H1 (cell line): ENCODE data around the gene NBAS. TPM values are rescaled to one million over a fixed set of nuclear protein-coding genes. Genes with fewer than 3 reads are reported as not detected.

Source experiments
- CTCF ChIA-PET: fragments of 300-600 bp; sonication (Branson Sonifier 250); formaldehyde crosslinking; loops from one replicate; lab custom pipeline; 2021; ENCODE audit not compliant: partially characterized antibody; lab: Charles Lee
- POLR2A ChIA-PET: fragments of 300-600 bp; sonication (Branson Sonifier 250); formaldehyde crosslinking; loops from one replicate; lab custom pipeline; 2021; ENCODE audit warnings: inconsistent platforms; ENCODE audit not compliant: partially characterized antibody; lab: Charles Lee
- DNase-seq, 2 experiments: peaks; one replicate each; pipeline versions ENCODE4 v3.0.0 to v3.0.0-alpha.2; 2010 to 2022; ENCODE audit warnings: low spot score in 2 of 2, low read depth in 1 of 2, mixed read lengths in 1 of 2
- FAIRE-seq: peaks from 2 replicates; lab custom pipeline; 2011; peaks lifted over from hg19 to GRCh38; lab: Jason Lieb, UNC
- H2AFZ ChIP-seq: 2 replicates; pipeline ENCODE4 v1.8.1; 2012; ENCODE audit warnings: low read length, inconsistent platforms
- H2AK5ac ChIP-seq: 2 replicates; pipeline ENCODE4 v1.6.1; 2013; ENCODE audit warnings: low read depth, low read length
- H2BK120ac ChIP-seq: replicated peaks from 2 replicates; pipeline ENCODE3; 2013; ENCODE audit warnings: low read depth, low read length, inconsistent platforms
- H2BK12ac ChIP-seq: 2 replicates; pipeline ENCODE4 v1.6.1; 2013; ENCODE audit warnings: low read depth, low read length
- H2BK15ac ChIP-seq: 2 replicates; pipeline ENCODE4 v1.6.1; 2013; ENCODE audit warnings: low read length
- H2BK20ac ChIP-seq: 2 replicates; pipeline ENCODE4 v1.6.1; 2013; ENCODE audit warnings: low read length
- H2BK5ac ChIP-seq: 2 replicates; pipeline ENCODE4 v1.6.1; 2013; ENCODE audit warnings: low read depth, low read length
- H3K14ac ChIP-seq: 2 replicates; pipeline ENCODE4 v1.6.1; 2013; ENCODE audit warnings: inconsistent platforms; ENCODE audit not compliant: insufficient read length
- H3K18ac ChIP-seq: 2 replicates; pipeline ENCODE4 v1.6.1; 2013; ENCODE audit warnings: low read length; ENCODE audit errors: extremely low read depth
- H3K23ac ChIP-seq: 2 replicates; pipeline ENCODE4 v1.6.1; 2013; ENCODE audit warnings: inconsistent platforms; ENCODE audit not compliant: insufficient read length
- H3K23me2 ChIP-seq: 2 replicates; pipeline ENCODE4 v1.6.1; 2013; ENCODE audit warnings: low read depth, low read length
- H3K27ac ChIP-seq: 2 replicates; pipeline ENCODE4 v1.6.1; 2011; ENCODE audit warnings: low read depth, low read length, inconsistent platforms
- H3K27me3 ChIP-seq, 4 experiments: replicated peaks in 1 of 4; 1 replicate in 1 of 4; 2 replicates in 3 of 4; pipeline versions ENCODE4 v1.6.1 to v1.8.1; 2011 to 2013; ENCODE audit warnings: low read length in 3 of 4, mild to moderate bottlenecking in 3 of 4, inconsistent platforms in 2 of 4, mixed read lengths in 2 of 4, moderate library complexity in 1 of 4; ENCODE audit not compliant: control insufficient read depth in 3 of 4, insufficient read depth in 3 of 4; ENCODE audit errors: extremely low read depth in 1 of 4
- H3K36me3 ChIP-seq, 4 experiments: 2 replicates each; pipeline versions ENCODE4 v1.6.1 to v1.8.1; 2011 to 2013; ENCODE audit warnings: mild to moderate bottlenecking in 4 of 4, low read length in 3 of 4, moderate library complexity in 2 of 4, control low read depth in 1 of 4, inconsistent platforms in 1 of 4; ENCODE audit not compliant: insufficient read depth in 4 of 4, control insufficient read depth in 2 of 4
- H3K4ac ChIP-seq: replicated peaks from 2 replicates; pipeline ENCODE3; 2013; ENCODE audit warnings: low read length, low read depth, mixed read lengths, inconsistent platforms; ENCODE audit not compliant: insufficient read length
- H3K4me1 ChIP-seq, 4 experiments: replicated peaks in 1 of 4; 1 replicate in 1 of 4; 2 replicates in 3 of 4; pipeline versions ENCODE4 v1.6.1 to v1.8.1; 2011 to 2013; ENCODE audit warnings: low read length in 3 of 4, inconsistent platforms in 2 of 4, mixed read lengths in 1 of 4; ENCODE audit not compliant: insufficient read depth in 4 of 4, control insufficient read depth in 3 of 4
- H3K4me2 ChIP-seq, 2 experiments: 2 replicates each; pipeline versions ENCODE4 v1.6.1 to v1.8.1; 2011 to 2013; ENCODE audit warnings: low read depth in 2 of 2, low read length in 2 of 2, control low read depth in 1 of 2, inconsistent platforms in 1 of 2, mild to moderate bottlenecking in 1 of 2; ENCODE audit not compliant: insufficient read depth in 1 of 2
- H3K4me3 ChIP-seq, 4 experiments: fragments of 200-600, 300-600 bp in 1 of 4; sonication (generic), shearing (Covaris generic), sonication (Bioruptor Twin) in 1 of 4; 2 replicates each; pipeline versions ENCODE4 v1.5.1 to v1.8.1; 2011 to 2016; ENCODE audit warnings: low read length in 4 of 4, low read depth in 3 of 4, control low read depth in 2 of 4, inconsistent platforms in 2 of 4, mild to moderate bottlenecking in 2 of 4, mixed read lengths in 1 of 4, moderate library complexity in 1 of 4; ENCODE audit not compliant: insufficient read depth in 2 of 4; ENCODE audit errors: extremely low read depth in 1 of 4
- H3K56ac ChIP-seq: replicated peaks from 2 replicates; pipeline ENCODE3; 2013; ENCODE audit warnings: low read depth, mild to moderate bottlenecking, mixed read lengths, low read length, inconsistent platforms; ENCODE audit not compliant: insufficient read length
- H3K79me1 ChIP-seq: 2 replicates; pipeline ENCODE4 v1.6.1; 2013; ENCODE audit warnings: low read depth, low read length, control low read depth
- H3K79me2 ChIP-seq, 2 experiments: 2 replicates each; pipeline versions ENCODE4 v1.6.1 to v1.8.1; 2012 to 2013; ENCODE audit warnings: low read length in 2 of 2, mild to moderate bottlenecking in 2 of 2, inconsistent platforms in 1 of 2; ENCODE audit not compliant: insufficient read depth in 2 of 2, control insufficient read depth in 1 of 2
- H3K9ac ChIP-seq, 4 experiments: replicated peaks in 1 of 4; 1 replicate in 1 of 4; 2 replicates in 3 of 4; pipeline versions ENCODE4 v1.6.1 to v1.8.1; 2011 to 2013; ENCODE audit warnings: low read depth in 3 of 4, low read length in 3 of 4, control low read depth in 2 of 4, mild to moderate bottlenecking in 2 of 4, moderate library complexity in 2 of 4, inconsistent platforms in 1 of 4; ENCODE audit errors: extremely low read depth in 1 of 4
- H3K9me3 ChIP-seq, 2 experiments: 2 replicates each; pipeline versions ENCODE4 v1.6.1 to v1.8.1; 2012 to 2013; ENCODE audit warnings: mild to moderate bottlenecking in 2 of 2, moderate library complexity in 2 of 2, control low read depth in 1 of 2, inconsistent platforms in 1 of 2, low read depth in 1 of 2, low read length in 1 of 2, mixed read lengths in 1 of 2; ENCODE audit not compliant: insufficient read depth in 2 of 2
- H4K20me1 ChIP-seq, 2 experiments: replicated peaks in 1 of 2; 2 replicates each; pipeline versions ENCODE3 to v1.8.1; 2011 to 2013; ENCODE audit warnings: inconsistent platforms in 2 of 2, low read length in 2 of 2, mild to moderate bottlenecking in 1 of 2; ENCODE audit not compliant: insufficient read depth in 2 of 2, control insufficient read depth in 1 of 2
- H4K5ac ChIP-seq: 2 replicates; pipeline ENCODE4 v1.6.1; 2013; ENCODE audit warnings: low read length, low read depth, mixed read lengths, inconsistent platforms; ENCODE audit not compliant: insufficient read length
- H4K8ac ChIP-seq: 2 replicates; pipeline ENCODE4 v1.8.0; 2013; ENCODE audit warnings: mild to moderate bottlenecking, moderate library complexity, low read length, inconsistent platforms; ENCODE audit not compliant: insufficient read depth; ENCODE audit errors: extremely low read depth
- H4K91ac ChIP-seq: replicated peaks from 2 replicates; pipeline ENCODE3; 2013; ENCODE audit warnings: low read length, mixed read lengths, inconsistent platforms; ENCODE audit not compliant: insufficient read length
- CBX5 ChIP-seq: fragments of 300-800, 300-1000 bp; sonication (generic); IDR thresholded peaks from 2 replicates; pipeline ENCODE4 v1.7.1; 2016; ENCODE audit warnings: antibody characterized with exemption, low read length, low read depth
- JUND ChIP-seq: IDR thresholded peaks from 2 replicates; pipeline ENCODE4 v1.6.1; 2011; ENCODE audit warnings: mild to moderate bottlenecking, improper control_type of control experiment, low read length
- SAP30 ChIP-seq: fragments of 300-600 bp; sonication (generic); IDR thresholded peaks from 2 replicates; pipeline ENCODE4 v1.7.1; 2012; ENCODE audit warnings: low read length, moderate library complexity, mild to moderate bottlenecking, inconsistent platforms; ENCODE audit not compliant: insufficient read depth, insufficient replicate concordance
- TCF12 ChIP-seq: IDR thresholded peaks from 2 replicates; pipeline ENCODE4 v1.6.1; 2011; ENCODE audit warnings: low read depth, mild to moderate bottlenecking, low read length
- WGBS, 2 experiments: shearing (Covaris generic) in 1 of 2; methylation state at CpG; one replicate each; pipeline versions ENCODE4 v1.1.6 to v1.1.7; 2013 to 2015; ENCODE audit warnings: low lambda C conversion rate in 2 of 2, mixed read lengths in 2 of 2, inconsistent platforms in 1 of 2, low coverage in 1 of 2, missing lambda C conversion rate in 1 of 2; ENCODE audit not compliant: insufficient replicate concordance in 2 of 2, insufficient coverage in 1 of 2, insufficient read length in 1 of 2; ENCODE audit errors: extremely low coverage in 1 of 2, missing lambda C conversion rate in 1 of 2; 5-methylcytosine and 5-hydroxymethylcytosine counted together
- polyA plus RNA-seq, 7 experiments: library from polyadenylated mRNA; depleted of rRNA in 3 of 7; stranded (reverse) in 5 of 7; unstranded in 2 of 7; fragments of >200 nt in 5 of 7; fragments of 200-250 nt in 2 of 7; gene quantifications; 1 replicate in 5 of 7; 2 replicates in 1 of 7; 4 replicates in 1 of 7; pipeline versions ENCODE4 v1.2.1 to v1.2.3, GENCODE V29; 2011 to 2013; ENCODE audit warnings: missing spikeins in 2 of 7, mixed read lengths in 2 of 7
- total RNA-seq: library from RNA; stranded (reverse); fragmentation: NEBNext Ultra II Directional; extraction: Animal tissue kit (Norgen Biotek cat#: 25700); gene quantifications from 2 replicates; pipeline ENCODE4 v1.2.1, GENCODE V29; 2021

Gene NBAS
- total and polyA plus RNA-seq, 2 of the 8 experiments (the other 6 are each of a cell fraction or from before 2014, with no cell fraction given): 19.6 to 34.8 TPM

GRCh38 chr2:15363734-15364133, 197.4 kb downstream of the NBAS start:
- Histone ChIP-seq H4K20me1 (no peaks in the 10 kb centered on the region), H4K8ac (no peak overlapping the region), H3K4me1 (peaks cover 0 to 7% (median 5%) of the 10 kb centered on the region in 4 experiments; a peak in 4 of 7 replicates), H3K79me2 (no peaks in the 10 kb centered on the region), H3K4me3 (no peak overlapping the region), H3K23me2 (no peaks in the 10 kb centered on the region), H2BK12ac (no peak overlapping the region), H3K36me3 (no peaks in the 10 kb centered on the region), H2BK120ac (no peak overlapping the region), H2BK5ac (no peak overlapping the region), H2BK20ac (no peak overlapping the region), H3K27ac (no peak overlapping the region), H3K14ac (no peak overlapping the region), H3K4ac (no peak overlapping the region), H3K4me2 (no peak overlapping the region), H2AK5ac (no peak overlapping the region), H4K5ac (no peak overlapping the region), H3K9ac (no peak overlapping the region), H3K27me3 (no peaks in the 10 kb centered on the region), H3K18ac (no peak overlapping the region), H3K9me3 (no peaks in the 10 kb centered on the region), H3K79me1 (no peaks in the 10 kb centered on the region), H2BK15ac (no peak overlapping the region), H4K91ac (no peak overlapping the region), H2AFZ (no peak overlapping the region), H3K23ac (no peak overlapping the region), H3K56ac (no peak overlapping the region)
- FAIRE-seq (no peak), DNase-seq (no peak)
- CTCF ChIA-PET: interaction anchor here (1.0 to 1.2 kb wide), 2 partner anchors 9 to 15 kb away, joined by 3 read pairs; no protein-coding TSS in a partner anchor
- POLR2A ChIA-PET: no interaction called here
- 94% methylated on average over 3 of the region's 3 CpGs; no CpG with 5 or more reads in 1 of the 2 experiments for WGBS, 2 experiments
- TF ChIP-seq TCF12 (no peak), JUND (no peak), CBX5 (no peak), SAP30 (no peak)
